GM19025 (cell line): ENCODE measurements around the gene FTO.

Experiments
- ATAC-seq: cut with Tn5 transposase; IDR thresholded peaks from one replicate; pipeline ENCODE4 v1.9.1; 2021; ENCODE audit warnings: mild to moderate bottlenecking, low read depth, moderate library complexity; ENCODE audit not compliant: unreplicated experiment

Gene FTO

DNA sequence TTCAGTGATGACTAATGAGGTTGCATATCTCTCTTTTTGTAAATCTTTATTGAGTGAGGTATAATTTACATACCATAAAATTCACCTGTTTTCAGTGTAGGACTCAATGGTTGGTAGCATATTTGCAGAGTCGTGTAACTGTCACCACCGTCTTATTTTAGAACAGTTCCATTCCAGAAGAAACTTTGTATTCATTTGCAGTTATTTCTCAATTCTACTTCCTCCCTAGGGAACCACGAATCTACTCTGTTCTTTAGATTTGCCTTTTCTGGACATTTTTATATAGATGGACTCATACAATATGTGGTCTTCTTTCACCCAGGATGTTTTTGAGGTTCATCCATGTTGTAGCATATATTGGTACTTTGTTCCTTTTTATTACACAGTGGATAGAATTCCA lies 3.7 kb downstream of the FTO start:
- no peak for ATAC-seq

DNA sequence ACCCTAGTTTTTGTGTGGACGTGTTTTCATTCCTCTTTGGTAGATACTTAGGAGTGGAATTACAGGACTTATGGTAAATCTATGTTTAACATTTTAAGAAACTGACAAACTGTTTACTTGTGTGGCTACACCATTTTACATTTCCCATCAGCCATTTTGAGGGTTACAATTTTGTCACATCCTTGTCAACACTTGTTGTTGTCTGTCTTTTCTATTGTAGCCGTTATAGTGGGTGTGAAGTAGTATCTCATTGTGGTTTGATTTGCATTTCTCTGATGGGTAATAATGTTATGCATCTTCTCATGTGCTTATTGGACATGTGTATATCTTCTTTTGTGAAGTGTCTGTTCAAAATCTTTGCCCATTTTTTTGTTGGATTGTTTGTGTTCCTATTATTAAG lies 4.5 kb downstream of the FTO start:
- ATAC-seq: no peak

GRCh38 chr16:53711390-53711789 lies 7.4 kb downstream of the FTO start:
- ATAC-seq: no peak

DNA sequence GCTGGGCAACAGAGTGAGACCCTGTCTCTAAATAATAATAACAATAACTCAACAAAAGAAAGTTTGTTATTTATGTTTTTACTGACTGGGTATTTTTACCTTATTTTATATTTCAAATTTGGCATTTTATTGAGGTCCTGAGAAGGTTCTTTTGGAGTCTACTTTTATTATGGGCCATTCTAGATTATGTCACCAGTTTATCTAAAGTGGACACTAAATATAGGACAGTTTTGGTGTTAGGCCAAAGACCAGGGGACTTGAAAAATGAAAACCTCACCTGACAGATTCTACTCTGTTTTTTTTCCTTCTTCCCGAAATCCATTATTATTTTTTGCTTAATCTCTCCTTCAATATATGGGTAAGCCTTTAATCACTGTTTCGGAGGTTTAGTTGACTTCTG lies 8.1 kb downstream of the FTO start:
- ATAC-seq: no peak

GRCh38 chr16:53713403-53714204 lies 9.6 kb downstream of the FTO start:
- ATAC-seq: no peak

DNA sequence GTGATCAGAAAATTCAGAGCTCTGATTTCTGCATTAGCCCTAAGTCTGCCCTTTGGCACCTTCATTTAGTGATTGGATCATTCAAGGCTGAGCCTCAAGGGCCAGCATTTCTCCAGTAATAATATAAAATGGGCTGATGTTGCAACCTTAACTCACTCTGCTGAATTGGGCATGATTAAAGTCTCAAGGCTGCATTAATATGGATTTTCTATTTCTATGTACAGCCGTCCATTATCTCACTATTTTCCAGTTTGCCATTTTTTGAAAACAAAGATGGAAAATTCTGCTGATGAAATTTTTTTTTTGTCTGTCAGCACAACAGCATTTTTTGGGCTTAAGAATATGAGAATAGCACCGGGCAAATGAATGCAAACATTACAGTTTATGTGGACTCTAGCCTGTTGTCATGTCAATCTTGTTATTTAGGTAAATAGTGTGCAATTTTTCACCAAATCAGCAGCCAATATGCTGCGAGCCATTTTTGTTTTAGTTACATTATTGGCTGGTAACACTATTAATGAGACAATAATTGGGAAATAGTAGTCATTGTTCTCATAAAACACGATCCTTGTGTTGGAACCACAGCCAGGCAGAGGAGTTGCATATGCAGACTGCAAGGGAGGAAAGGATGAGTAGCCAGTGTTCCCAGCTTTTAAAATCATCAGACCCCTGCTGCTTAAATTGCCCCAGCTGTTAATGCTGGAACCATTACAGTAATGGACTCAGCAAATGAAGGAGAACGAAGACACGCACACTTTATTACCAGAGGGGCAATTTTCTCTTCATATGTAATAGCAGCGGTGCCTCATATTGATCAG lies 10.5 kb downstream of the FTO start:
- ATAC-seq: no peak

DNA sequence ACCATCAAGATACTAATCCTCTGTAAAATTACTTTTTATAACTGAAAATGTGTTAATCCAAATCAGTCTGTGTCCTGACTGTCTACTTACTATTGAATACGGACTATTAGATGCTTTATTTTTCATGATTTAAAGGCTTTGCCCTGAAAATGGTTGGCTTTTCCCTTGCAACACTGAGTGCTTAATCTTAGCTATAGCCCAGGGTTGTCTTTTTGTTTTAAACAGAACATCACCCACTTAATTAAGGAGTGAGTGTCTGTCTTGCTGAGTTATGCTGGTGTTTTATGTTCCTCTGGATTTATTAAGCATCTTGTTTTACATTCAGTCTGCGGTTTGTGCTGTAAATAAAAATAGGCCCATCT lies 11.0 kb downstream of the FTO start:
- ATAC-seq: no peak

- no peak for ATAC-seq
These were observed 13.6 kb downstream of the FTO start for GRCh38 chr16:53717577-53717976.

- no peak for ATAC-seq
These were observed 17.1 kb downstream of the FTO start for GRCh38 chr16:53721017-53721416.

DNA sequence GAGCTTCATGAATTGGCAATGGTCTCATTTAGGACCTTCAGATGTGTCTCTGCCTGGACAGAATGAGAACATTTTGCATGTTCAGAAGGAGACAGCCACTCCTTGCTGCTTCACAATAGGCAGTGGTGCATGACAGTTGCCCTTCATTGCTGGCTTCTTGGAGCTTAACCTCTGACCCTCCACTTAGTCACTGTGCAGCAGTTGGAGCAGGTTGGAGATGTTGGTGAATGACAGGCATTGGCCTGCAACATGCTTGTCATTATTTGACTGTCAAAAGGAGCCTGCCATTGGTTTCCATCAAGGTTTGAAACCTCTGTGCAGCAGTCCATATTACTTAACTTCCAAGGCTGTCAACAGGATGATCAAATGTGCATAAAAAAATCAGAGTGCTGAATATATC lies 22.7 kb downstream of the FTO start:
- ATAC-seq: no peak

DNA sequence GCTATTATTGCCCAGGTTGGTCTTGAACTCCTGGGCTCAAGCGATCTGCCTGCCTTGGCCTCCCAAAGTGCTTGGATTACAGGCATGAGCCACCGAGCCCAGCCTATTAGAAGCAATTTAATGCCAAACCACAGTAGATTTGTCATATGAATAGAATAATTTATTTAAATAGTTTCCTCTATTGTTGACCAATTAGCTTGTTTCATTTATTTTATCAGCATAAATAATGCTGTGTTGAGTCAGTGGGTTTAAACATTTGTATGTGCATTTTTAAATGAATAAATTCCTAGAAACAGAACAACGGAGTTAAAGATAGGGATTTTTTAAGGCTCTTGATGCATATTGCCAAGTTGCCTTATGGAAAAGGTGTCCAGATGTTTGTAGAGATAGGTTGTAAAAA lies 26.7 kb downstream of the FTO start:
- no peak for ATAC-seq

DNA sequence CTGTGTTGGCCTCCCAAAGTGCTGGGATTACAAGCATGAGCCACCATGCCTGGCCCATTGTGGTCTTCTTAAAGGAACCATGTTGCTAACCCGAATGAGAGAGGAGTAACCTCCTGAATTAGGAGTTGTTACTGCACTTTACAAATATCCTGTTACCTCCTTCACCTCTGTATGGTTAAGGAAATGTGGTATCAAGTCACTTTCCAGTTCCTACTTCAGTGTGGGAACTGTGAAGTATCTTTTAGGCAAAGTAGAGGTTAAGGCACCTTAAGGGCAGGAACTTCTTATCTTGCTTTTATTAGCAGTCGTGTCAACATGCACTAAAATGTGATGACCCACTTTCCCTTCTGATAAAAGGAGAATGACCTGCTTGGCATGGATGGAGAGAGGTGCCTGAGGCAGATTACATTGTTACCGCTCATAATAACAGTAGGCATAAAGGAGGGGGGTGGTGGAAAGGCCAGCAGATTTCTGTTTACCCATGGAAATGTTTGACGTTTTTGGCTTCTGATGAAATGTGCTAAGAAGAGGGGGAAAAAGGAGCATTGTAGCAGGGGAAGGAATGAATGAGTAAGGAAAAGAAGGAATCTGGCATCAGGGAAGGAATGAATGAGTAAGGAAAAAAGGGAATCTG lies 28.5 kb downstream of the FTO start:
- no peak for ATAC-seq

GRCh38 chr16:53734908-53735307 lies 31.0 kb downstream of the FTO start:
- ATAC-seq: no peak

DNA sequence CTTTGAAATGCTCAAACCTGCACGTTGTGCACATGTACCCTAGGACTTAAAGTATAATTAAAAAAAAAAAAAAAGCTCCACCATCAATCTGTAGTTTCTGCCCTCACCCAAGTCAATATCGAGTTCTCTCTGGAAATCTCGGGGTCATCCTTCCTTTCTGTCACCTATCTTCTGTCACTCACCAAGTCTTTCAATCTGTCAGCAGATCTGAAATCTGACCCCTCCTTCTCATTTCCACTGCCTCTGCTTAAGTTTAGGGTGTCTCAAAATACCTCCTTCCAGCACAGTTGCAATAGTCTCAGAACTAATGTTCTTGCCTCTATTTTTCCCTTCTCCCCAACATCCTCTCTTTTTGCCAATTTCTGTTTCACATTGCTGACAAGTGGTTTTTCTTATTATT lies 32.3 kb downstream of the FTO start:
- ATAC-seq: no peak

DNA sequence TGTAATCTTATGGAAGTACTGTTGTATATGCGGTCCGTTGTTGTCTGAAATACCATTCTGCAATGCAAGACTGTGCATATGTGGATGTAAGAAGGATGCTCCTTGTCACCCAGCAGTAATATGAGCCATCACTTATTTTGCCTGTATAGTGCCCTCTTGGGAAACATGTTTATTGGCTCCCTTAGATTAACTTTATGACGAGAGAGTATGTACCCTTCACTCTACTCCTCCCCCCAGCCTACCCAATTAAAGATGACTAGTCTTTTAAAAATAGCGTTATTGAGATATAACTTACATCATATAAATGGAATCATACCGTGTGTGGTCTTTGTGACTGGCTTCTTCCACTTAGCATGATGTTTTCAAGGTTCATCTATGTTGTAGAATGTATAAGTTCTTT lies 33.6 kb downstream of the FTO start:
- ATAC-seq: no peak

- no peak for ATAC-seq
These were observed 36.5 kb downstream of the FTO start for GRCh38 chr16:53740476-53740875.

GRCh38 chr16:53740933-53741531 lies 37.1 kb downstream of the FTO start:
- ATAC-seq: no peak

GRCh38 chr16:53741546-53741945 lies 37.6 kb downstream of the FTO start:
- no peak for ATAC-seq

GRCh38 chr16:53743149-53743566 lies 39.2 kb downstream of the FTO start:
- no peak for ATAC-seq

DNA sequence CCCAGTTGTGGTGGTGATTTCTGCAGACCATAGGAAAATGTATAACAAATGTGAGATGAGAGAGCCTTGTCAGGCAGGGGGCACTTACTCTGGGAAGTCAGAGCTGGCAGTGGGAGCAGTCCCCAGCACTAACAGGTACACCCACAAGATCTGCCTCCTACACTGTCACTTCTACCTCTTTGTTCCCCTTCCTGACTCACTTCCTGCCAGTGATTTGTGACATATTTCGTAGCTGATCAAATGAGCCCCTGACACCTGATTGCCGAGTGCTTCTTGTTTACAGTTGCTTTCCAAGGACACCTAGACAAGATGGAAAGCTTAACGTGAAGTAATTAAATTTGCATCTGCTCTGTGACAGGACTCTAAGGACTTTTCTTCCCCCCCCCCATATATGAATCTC lies 40.5 kb downstream of the FTO start:
- ATAC-seq: no peak

GRCh38 chr16:53745086-53745485 lies 41.1 kb downstream of the FTO start:
- no peak for ATAC-seq
